ENCODE measurements around the gene MTHFD1L.

- TF ChIP-seq POLR2A (IDR thresholded peaks at IDR 0.05), result no peak
- no peak for TF ChIP-seq CTCF (IDR thresholded peaks at IDR 0.05 in 8 of 11, conservative IDR thresholded peaks at IDR 0.05 in 3 of 11)
- TF ChIP-seq POLR2AphosphoS5 (IDR thresholded peaks at IDR 0.05), result no peak
Observed at GRCh38 chr6:151015101-151015700, 149.7 kb downstream of the MTHFD1L start.
